Suprapubic skin (tissue), 3 donors: ENCODE measurements around the gene TFDP3.

Source experiments
- POLR2A ChIP-seq, 2 donors: fragments of 450-650 bp; IDR thresholded peaks; one replicate each; pipeline ENCODE4 v1.6.1; 2017; ENCODE audit warnings: antibody characterized with exemption in 2 of 2, mild to moderate bottlenecking in 2 of 2, moderate library complexity in 2 of 2
- TF ChIP-seq, protein P1 (sequence below), 2 donors: fragments of 200-600 bp in 1 of 2; fragments of 450-650 bp in 1 of 2; sonication (generic) in 1 of 2; IDR thresholded peaks; one replicate each; pipeline ENCODE4 v1.5.1; 2016 to 2019; ENCODE audit warnings: antibody characterized with exemption in 2 of 2, mild to moderate bottlenecking in 1 of 2, moderate library complexity in 1 of 2

DNA sequence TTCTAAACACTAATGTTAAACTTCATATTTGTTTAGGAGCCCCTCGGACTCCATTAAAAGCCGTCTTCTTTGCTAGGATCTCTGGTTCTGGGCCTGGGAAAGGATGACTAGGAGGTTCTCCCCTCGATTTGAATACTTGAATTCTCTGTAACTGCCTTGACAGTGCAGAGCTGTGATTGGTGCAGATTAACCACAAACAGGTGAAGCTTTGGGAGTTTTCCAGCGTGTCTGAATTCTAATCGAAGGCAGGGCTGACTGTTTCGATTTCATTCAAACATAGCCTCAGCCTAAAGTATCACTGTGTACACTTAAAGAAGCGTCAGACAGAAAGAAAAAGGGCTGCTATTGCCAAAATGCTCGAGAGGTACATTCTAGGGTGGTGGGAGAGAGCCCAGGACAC, 29.0 kb downstream of the TFDP3 start:
- TF ChIP-seq, protein P1, sequence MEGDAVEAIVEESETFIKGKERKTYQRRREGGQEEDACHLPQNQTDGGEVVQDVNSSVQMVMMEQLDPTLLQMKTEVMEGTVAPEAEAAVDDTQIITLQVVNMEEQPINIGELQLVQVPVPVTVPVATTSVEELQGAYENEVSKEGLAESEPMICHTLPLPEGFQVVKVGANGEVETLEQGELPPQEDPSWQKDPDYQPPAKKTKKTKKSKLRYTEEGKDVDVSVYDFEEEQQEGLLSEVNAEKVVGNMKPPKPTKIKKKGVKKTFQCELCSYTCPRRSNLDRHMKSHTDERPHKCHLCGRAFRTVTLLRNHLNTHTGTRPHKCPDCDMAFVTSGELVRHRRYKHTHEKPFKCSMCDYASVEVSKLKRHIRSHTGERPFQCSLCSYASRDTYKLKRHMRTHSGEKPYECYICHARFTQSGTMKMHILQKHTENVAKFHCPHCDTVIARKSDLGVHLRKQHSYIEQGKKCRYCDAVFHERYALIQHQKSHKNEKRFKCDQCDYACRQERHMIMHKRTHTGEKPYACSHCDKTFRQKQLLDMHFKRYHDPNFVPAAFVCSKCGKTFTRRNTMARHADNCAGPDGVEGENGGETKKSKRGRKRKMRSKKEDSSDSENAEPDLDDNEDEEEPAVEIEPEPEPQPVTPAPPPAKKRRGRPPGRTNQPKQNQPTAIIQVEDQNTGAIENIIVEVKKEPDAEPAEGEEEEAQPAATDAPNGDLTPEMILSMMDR (IDR thresholded peaks at IDR 0.05), result no peak
- TF ChIP-seq POLR2A (IDR thresholded peaks at IDR 0.05), result no peak
